ENCODE results near the gene HMCN1.

- TF ChIP-seq, protein P1, sequence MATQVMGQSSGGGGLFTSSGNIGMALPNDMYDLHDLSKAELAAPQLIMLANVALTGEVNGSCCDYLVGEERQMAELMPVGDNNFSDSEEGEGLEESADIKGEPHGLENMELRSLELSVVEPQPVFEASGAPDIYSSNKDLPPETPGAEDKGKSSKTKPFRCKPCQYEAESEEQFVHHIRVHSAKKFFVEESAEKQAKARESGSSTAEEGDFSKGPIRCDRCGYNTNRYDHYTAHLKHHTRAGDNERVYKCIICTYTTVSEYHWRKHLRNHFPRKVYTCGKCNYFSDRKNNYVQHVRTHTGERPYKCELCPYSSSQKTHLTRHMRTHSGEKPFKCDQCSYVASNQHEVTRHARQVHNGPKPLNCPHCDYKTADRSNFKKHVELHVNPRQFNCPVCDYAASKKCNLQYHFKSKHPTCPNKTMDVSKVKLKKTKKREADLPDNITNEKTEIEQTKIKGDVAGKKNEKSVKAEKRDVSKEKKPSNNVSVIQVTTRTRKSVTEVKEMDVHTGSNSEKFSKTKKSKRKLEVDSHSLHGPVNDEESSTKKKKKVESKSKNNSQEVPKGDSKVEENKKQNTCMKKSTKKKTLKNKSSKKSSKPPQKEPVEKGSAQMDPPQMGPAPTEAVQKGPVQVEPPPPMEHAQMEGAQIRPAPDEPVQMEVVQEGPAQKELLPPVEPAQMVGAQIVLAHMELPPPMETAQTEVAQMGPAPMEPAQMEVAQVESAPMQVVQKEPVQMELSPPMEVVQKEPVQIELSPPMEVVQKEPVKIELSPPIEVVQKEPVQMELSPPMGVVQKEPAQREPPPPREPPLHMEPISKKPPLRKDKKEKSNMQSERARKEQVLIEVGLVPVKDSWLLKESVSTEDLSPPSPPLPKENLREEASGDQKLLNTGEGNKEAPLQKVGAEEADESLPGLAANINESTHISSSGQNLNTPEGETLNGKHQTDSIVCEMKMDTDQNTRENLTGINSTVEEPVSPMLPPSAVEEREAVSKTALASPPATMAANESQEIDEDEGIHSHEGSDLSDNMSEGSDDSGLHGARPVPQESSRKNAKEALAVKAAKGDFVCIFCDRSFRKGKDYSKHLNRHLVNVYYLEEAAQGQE (IDR thresholded peaks at IDR 0.05; ENCODE audit: low read depth, low read length): no peak
- no peak for TF ChIP-seq CTCF (IDR thresholded peaks at IDR 0.05)
- TF ChIP-seq EP300 (IDR thresholded peaks at IDR 0.05; ENCODE audit: borderline replicate concordance in 1 of 2, low read depth in 1 of 2, low read length in 1 of 2): no peak
- no peak for TF ChIP-seq MEF2A (IDR thresholded peaks at IDR 0.05; ENCODE audit: borderline replicate concordance, low read depth)
- TF ChIP-seq, protein P2, sequence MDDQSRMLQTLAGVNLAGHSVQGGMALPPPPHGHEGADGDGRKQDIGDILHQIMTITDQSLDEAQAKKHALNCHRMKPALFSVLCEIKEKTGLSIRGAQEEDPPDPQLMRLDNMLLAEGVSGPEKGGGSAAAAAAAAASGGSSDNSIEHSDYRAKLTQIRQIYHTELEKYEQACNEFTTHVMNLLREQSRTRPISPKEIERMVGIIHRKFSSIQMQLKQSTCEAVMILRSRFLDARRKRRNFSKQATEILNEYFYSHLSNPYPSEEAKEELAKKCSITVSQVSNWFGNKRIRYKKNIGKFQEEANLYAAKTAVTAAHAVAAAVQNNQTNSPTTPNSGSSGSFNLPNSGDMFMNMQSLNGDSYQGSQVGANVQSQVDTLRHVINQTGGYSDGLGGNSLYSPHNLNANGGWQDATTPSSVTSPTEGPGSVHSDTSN (IDR thresholded peaks at IDR 0.05): no peak
- no peak for TF ChIP-seq FOXM1 (IDR thresholded peaks at IDR 0.05; ENCODE audit: low read depth)
- TF ChIP-seq FOSL2 (IDR thresholded peaks at IDR 0.05; ENCODE audit: borderline replicate concordance, low read depth): no peak
- no peak for TF ChIP-seq POLR2AphosphoS5 (IDR thresholded peaks at IDR 0.05; ENCODE audit: low read depth, low read length)
- no peak for TF ChIP-seq RXRA (IDR thresholded peaks at IDR 0.05; ENCODE audit: borderline replicate concordance, low read depth)
- TF ChIP-seq CHD2 (IDR thresholded peaks at IDR 0.05; ENCODE audit: low read length, partially characterized antibody): no peak
- TF ChIP-seq RAD21 (IDR thresholded peaks at IDR 0.05; ENCODE audit: low read length): no peak
Measured at GRCh38 chr1:185846672-185847444, 112.7 kb downstream of the HMCN1 start.
